GM12878 (cell line): ENCODE results near the gene AZGP1.

Source experiments
- EP300 ChIP-seq, 2 experiments: fragments of 150-350 bp in 1 of 2; IDR thresholded peaks; 2 replicates each; pipeline ENCODE4 v1.6.1; 2011 to 2012; ENCODE audit warnings: low read depth in 2 of 2, low read length in 2 of 2, borderline replicate concordance in 1 of 2, improper control_type of control experiment in 1 of 2, inconsistent platforms in 1 of 2; ENCODE audit not compliant: control insufficient read depth in 1 of 2
- MXI1 ChIP-seq: fragments of 150-350 bp; IDR thresholded peaks from 2 replicates; pipeline ENCODE4 v1.6.1; 2011; ENCODE audit warnings: low read depth, mild to moderate bottlenecking, inconsistent platforms, low read length, improper control_type of control experiment
- RCOR1 ChIP-seq: conservative IDR thresholded peaks from 2 replicates; pipeline ENCODE4 v1.6.1; 2012; ENCODE audit warnings: low read depth, low read length, improper control_type of control experiment
- ZBTB40 ChIP-seq: fragments of 450-650 bp; IDR thresholded peaks from 2 replicates; pipeline ENCODE4 v1.6.1; 2016; ENCODE audit warnings: mild to moderate bottlenecking, moderate library complexity, borderline replicate concordance
- ZZZ3 ChIP-seq: IDR thresholded peaks from 2 replicates; pipeline ENCODE4 v1.6.1; 2011; ENCODE audit warnings: low read depth; ENCODE audit not compliant: control insufficient read depth, insufficient read length
- TF ChIP-seq, protein P1 (sequence below), 3 experiments: IDR thresholded peaks in 2 of 3; conservative IDR thresholded peaks in 1 of 3; 2 replicates each; pipeline ENCODE4 v1.5.1; 2011; ENCODE audit warnings: low read depth in 3 of 3, low read length in 3 of 3, mild to moderate bottlenecking in 3 of 3, control low read depth in 2 of 3, moderate library complexity in 2 of 3, inconsistent platforms in 1 of 3, mixed read lengths in 1 of 3; ENCODE audit not compliant: control insufficient read depth in 2 of 3, insufficient read depth in 1 of 3; ENCODE audit errors: extremely low read depth in 1 of 3
- TF ChIP-seq, protein P2 (sequence below): IDR thresholded peaks from 2 replicates; pipeline ENCODE4 v1.6.1; 2011; ENCODE audit warnings: low read depth, low read length, improper control_type of control experiment, borderline replicate concordance
- TF ChIP-seq, protein P3 (sequence below): IDR thresholded peaks from 2 replicates; pipeline ENCODE4 v1.6.1; 2012; ENCODE audit warnings: low read depth, low read length, improper control_type of control experiment

GRCh38 chr7:99928188-99928587 is 47.6 kb downstream of the AZGP1 start:
- TF ChIP-seq, protein P1, sequence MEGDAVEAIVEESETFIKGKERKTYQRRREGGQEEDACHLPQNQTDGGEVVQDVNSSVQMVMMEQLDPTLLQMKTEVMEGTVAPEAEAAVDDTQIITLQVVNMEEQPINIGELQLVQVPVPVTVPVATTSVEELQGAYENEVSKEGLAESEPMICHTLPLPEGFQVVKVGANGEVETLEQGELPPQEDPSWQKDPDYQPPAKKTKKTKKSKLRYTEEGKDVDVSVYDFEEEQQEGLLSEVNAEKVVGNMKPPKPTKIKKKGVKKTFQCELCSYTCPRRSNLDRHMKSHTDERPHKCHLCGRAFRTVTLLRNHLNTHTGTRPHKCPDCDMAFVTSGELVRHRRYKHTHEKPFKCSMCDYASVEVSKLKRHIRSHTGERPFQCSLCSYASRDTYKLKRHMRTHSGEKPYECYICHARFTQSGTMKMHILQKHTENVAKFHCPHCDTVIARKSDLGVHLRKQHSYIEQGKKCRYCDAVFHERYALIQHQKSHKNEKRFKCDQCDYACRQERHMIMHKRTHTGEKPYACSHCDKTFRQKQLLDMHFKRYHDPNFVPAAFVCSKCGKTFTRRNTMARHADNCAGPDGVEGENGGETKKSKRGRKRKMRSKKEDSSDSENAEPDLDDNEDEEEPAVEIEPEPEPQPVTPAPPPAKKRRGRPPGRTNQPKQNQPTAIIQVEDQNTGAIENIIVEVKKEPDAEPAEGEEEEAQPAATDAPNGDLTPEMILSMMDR (IDR thresholded peaks at IDR 0.05 in 2 of 3, conservative IDR thresholded peaks at IDR 0.05 in 1 of 3; ENCODE audit: control insufficient read depth in 2 of 3, extremely low read depth in 1 of 3, insufficient read depth in 1 of 3, low read depth in 3 of 3, low read length in 3 of 3), result no peak
- no peak for TF ChIP-seq MXI1
- TF ChIP-seq, protein P2, sequence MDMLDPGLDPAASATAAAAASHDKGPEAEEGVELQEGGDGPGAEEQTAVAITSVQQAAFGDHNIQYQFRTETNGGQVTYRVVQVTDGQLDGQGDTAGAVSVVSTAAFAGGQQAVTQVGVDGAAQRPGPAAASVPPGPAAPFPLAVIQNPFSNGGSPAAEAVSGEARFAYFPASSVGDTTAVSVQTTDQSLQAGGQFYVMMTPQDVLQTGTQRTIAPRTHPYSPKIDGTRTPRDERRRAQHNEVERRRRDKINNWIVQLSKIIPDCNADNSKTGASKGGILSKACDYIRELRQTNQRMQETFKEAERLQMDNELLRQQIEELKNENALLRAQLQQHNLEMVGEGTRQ, result no peak
- TF ChIP-seq, protein P3, sequence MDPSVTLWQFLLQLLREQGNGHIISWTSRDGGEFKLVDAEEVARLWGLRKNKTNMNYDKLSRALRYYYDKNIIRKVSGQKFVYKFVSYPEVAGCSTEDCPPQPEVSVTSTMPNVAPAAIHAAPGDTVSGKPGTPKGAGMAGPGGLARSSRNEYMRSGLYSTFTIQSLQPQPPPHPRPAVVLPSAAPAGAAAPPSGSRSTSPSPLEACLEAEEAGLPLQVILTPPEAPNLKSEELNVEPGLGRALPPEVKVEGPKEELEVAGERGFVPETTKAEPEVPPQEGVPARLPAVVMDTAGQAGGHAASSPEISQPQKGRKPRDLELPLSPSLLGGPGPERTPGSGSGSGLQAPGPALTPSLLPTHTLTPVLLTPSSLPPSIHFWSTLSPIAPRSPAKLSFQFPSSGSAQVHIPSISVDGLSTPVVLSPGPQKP, result no peak
- TF ChIP-seq EP300 (IDR thresholded peaks at IDR 0.05; ENCODE audit: borderline replicate concordance in 1 of 2, control insufficient read depth in 1 of 2, low read depth in 2 of 2, low read length in 2 of 2), result no peak
- TF ChIP-seq ZZZ3, result no peak
- TF ChIP-seq ZBTB40, result no peak
- no peak for TF ChIP-seq RCOR1
